Dermis microvascular lymphatic vessel endothelial cell (primary cell): ENCODE measurements around the gene NDUFC2. TPM values are rescaled to one million over a fixed set of nuclear protein-coding genes. Genes with fewer than 3 reads are reported as not detected.
"Not testable (repeated sequence)": the region's sequence is repeated elsewhere in the genome, so short reads cannot be mapped to it uniquely, and the experiment has no call there.

ENCODE experiments used
- DNase-seq, 2 donors: peaks; one replicate each; pipeline versions ENCODE4 v3.0.0 to v3.0.0-alpha.2; 2010; ENCODE audit warnings: low read depth in 2 of 2
- total RNA-seq: library from RNA; depleted of rRNA; stranded (reverse); fragments of >200 nt; gene quantifications from 2 replicates; pipeline ENCODE4 v1.2.1, GENCODE V29; 2014

NDUFC2 gene
- 70.4 and 82.0 TPM in 2 replicates for total RNA-seq

- peak; percentile 69 to 88 for DNase-seq
These were observed at the start of gene NDUFC2 for GRCh38 chr11:78079232-78080083. Gene NDUFC2, minus strand, starts transcription at chr11:78079862. Its CDS starts 118 bp downstream, at chr11:78079744.

GRCh38 chr11:78127403-78127802 is 47.7 kb upstream of the NDUFC2 start:
- no peak for DNase-seq

- no peak for DNase-seq
These were observed 33.1 kb upstream of the NDUFC2 start for GRCh38 chr11:78112582-78113275.

- DNase-seq = no peak
These were observed 31.6 kb upstream of the NDUFC2 start for GRCh38 chr11:78111298-78111697.

GRCh38 chr11:78110830-78111229 is 31.2 kb upstream of the NDUFC2 start:
- no peak for DNase-seq

GRCh38 chr11:78110351-78110750 is 30.7 kb upstream of the NDUFC2 start:
- no peak for DNase-seq

GRCh38 chr11:78109081-78110015 is 29.7 kb upstream of the NDUFC2 start:
- DNase-seq = no peak

GRCh38 chr11:78100676-78101472 is 21.2 kb upstream of the NDUFC2 start:
- no peak for DNase-seq

- DNase-seq = no peak
These were observed 20.6 kb upstream of the NDUFC2 start for GRCh38 chr11:78100261-78100660.

GRCh38 chr11:78099666-78100065 is 20.0 kb upstream of the NDUFC2 start:
- DNase-seq = no peak

GRCh38 chr11:78097666-78098385 is 18.2 kb upstream of the NDUFC2 start:
- DNase-seq = no peak

- DNase-seq = no peak
These were observed 14.6 kb upstream of the NDUFC2 start for GRCh38 chr11:78094250-78094649.

- DNase-seq = not testable (repeated sequence)
These were observed 6.9 kb upstream of the NDUFC2 start for GRCh38 chr11:78086521-78087074.

GRCh38 chr11:78085972-78086371 is 6.3 kb upstream of the NDUFC2 start:
- DNase-seq = peak in 1 of 2 donors; percentile 17

GRCh38 chr11:78084506-78084905 is 4.8 kb upstream of the NDUFC2 start:
- DNase-seq = not testable (repeated sequence)

- no peak for DNase-seq
These were observed 3.4 kb upstream of the NDUFC2 start for GRCh38 chr11:78083021-78083420.

- no peak for DNase-seq
These were observed 2.5 kb upstream of the NDUFC2 start for GRCh38 chr11:78082146-78082545.

- no peak for DNase-seq
These were observed 1.9 kb upstream of the NDUFC2 start for GRCh38 chr11:78081583-78081982.

GRCh38 chr11:78080818-78081495 is 1.3 kb upstream of the NDUFC2 start:
- DNase-seq = peak in 1 of 2 donors; percentile 9
